MCF 10A (cell line): ENCODE data around the gene THY1. TPM values are rescaled to one million over a fixed set of nuclear protein-coding genes. Genes with fewer than 3 reads are reported as not detected.

Source experiments
- BruUV-seq: library from RNA; stranded (reverse); fragments of 400-500 nt; replicated peaks from 2 replicates; lab custom pipeline; 2021; lab: Mats Ljungman, UMichigan
- CTCF ChIA-PET: fragments of 300-600 bp; sonication (Branson Sonifier 250); formaldehyde crosslinking; extraction: SDS; loops from one replicate; lab custom pipeline; 2021; ENCODE audit warnings: antibody characterized with exemption, inconsistent platforms; lab: Yijun Ruan, JAX
- POLR2A ChIA-PET: fragments of 300-600, 350-650 bp; sonication (Branson Sonifier 250); formaldehyde crosslinking; extraction: SDS; loops from one replicate; lab custom pipeline; 2020; ENCODE audit warnings: antibody characterized with exemption, inconsistent platforms; lab: Yijun Ruan, JAX
- DNase-seq: peaks from one replicate; pipeline ENCODE4 v3.0.0-alpha.2; 2018; ENCODE audit not compliant: unreplicated experiment
- H3K27ac Mint-ChIP-seq: one replicate; pipeline ENCODE4 v1.8.0; 2022; ENCODE audit warnings: mild to moderate bottlenecking, low read depth, mixed read lengths; ENCODE audit not compliant: unreplicated experiment
- H3K27me3 Mint-ChIP-seq: one replicate; pipeline ENCODE4 v1.8.0; 2022; ENCODE audit warnings: mixed read lengths; ENCODE audit not compliant: insufficient read depth, unreplicated experiment
- H3K36me3 Mint-ChIP-seq: one replicate; pipeline ENCODE4 v1.8.0; 2022; ENCODE audit warnings: mild to moderate bottlenecking, moderate library complexity, mixed read lengths; ENCODE audit not compliant: insufficient read depth, unreplicated experiment
- H3K4me1 Mint-ChIP-seq: one replicate; pipeline ENCODE4 v1.8.0; 2022; ENCODE audit warnings: mixed read lengths; ENCODE audit not compliant: insufficient read depth, unreplicated experiment
- H3K4me3 Mint-ChIP-seq: one replicate; pipeline ENCODE4 v1.8.0; 2022; ENCODE audit warnings: mild to moderate bottlenecking, moderate library complexity, mixed read lengths; ENCODE audit not compliant: unreplicated experiment
- H3K9me3 Mint-ChIP-seq: one replicate; pipeline ENCODE4 v1.8.0; 2022; ENCODE audit warnings: mixed read lengths; ENCODE audit not compliant: unreplicated experiment
- intact Hi-C: fragments of 100-400 bp; cut with micrococcal nuclease; formaldehyde crosslinking; loops from 2 replicates; pipeline ENCODE4 v1.14.1; 2022
- total RNA-seq: library from RNA; stranded (reverse); gene quantifications from 2 replicates; pipeline ENCODE4 v1.2.3, GENCODE V29; 2022
- TF ChIP-seq, protein P1 (sequence below): fragments of 200-600 bp; IDR thresholded peaks from one replicate; pipeline ENCODE4 v1.8.0; 2022; ENCODE audit warnings: antibody characterized with exemption, mild to moderate bottlenecking; ENCODE audit not compliant: unreplicated experiment

The THY1 gene
- total RNA-seq, 1 experiment from 2014 or later, result not detected

- Mint-ChIP-seq H3K9me3 (peaks cover 7% of the 10 kb centered on the region), H3K27ac (peak overlapping the region; percentile 93), H3K36me3 (no peaks in the 10 kb centered on the region), H3K27me3 (peaks cover 12% of the 10 kb centered on the region), H3K4me3 (no peak overlapping the region), H3K4me1 (peaks cover 23% of the 10 kb centered on the region)
- ChIA-PET POLR2A (no interaction called here), CTCF (interaction anchor here (0.6 to 0.7 kb wide), 2 partner anchors 37 to 54 kb away, joined by 3 read pairs; no protein-coding TSS in a partner anchor)
- TF ChIP-seq, protein P1, sequence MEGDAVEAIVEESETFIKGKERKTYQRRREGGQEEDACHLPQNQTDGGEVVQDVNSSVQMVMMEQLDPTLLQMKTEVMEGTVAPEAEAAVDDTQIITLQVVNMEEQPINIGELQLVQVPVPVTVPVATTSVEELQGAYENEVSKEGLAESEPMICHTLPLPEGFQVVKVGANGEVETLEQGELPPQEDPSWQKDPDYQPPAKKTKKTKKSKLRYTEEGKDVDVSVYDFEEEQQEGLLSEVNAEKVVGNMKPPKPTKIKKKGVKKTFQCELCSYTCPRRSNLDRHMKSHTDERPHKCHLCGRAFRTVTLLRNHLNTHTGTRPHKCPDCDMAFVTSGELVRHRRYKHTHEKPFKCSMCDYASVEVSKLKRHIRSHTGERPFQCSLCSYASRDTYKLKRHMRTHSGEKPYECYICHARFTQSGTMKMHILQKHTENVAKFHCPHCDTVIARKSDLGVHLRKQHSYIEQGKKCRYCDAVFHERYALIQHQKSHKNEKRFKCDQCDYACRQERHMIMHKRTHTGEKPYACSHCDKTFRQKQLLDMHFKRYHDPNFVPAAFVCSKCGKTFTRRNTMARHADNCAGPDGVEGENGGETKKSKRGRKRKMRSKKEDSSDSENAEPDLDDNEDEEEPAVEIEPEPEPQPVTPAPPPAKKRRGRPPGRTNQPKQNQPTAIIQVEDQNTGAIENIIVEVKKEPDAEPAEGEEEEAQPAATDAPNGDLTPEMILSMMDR, result no peak
- intact Hi-C loops, result no loop called here
- DNase-seq, result no peak
- no TSS peak for BruUV-seq
Measured at GRCh38 chr11:119418759-119419158, 4.2 kb downstream of the THY1 start.

- intact Hi-C loops, result loop anchor here (2.0 kb wide), 1 partner anchor 53 kb away; no protein-coding TSS in a partner anchor
- Mint-ChIP-seq H3K4me3 (peak overlapping the region; percentile 66), H3K27me3 (peaks cover 12% of the 10 kb centered on the region), H3K27ac (peak overlapping the region; percentile 93), H3K9me3 (peaks cover 7% of the 10 kb centered on the region), H3K36me3 (no peaks in the 10 kb centered on the region), H3K4me1 (peaks cover 23% of the 10 kb centered on the region)
- ChIA-PET POLR2A (interaction anchor here (0.7 to 2.6 kb wide), 8 partner anchors 9 to 57 kb away, joined by 3 to 12 read pairs (median 4); partner anchors contain the start of gene USP2), CTCF (interaction anchor here (0.5 to 1.1 kb wide), 6 partner anchors 10 to 817 kb away, joined by 3 to 4 read pairs (median 3); no protein-coding TSS in a partner anchor)
- BruUV-seq, result no TSS peak
- DNase-seq, result peak; percentile 87
- TF ChIP-seq, protein P1, result no peak
Measured at GRCh38 chr11:119417726-119418540, 5.0 kb downstream of the THY1 start.

DNA sequence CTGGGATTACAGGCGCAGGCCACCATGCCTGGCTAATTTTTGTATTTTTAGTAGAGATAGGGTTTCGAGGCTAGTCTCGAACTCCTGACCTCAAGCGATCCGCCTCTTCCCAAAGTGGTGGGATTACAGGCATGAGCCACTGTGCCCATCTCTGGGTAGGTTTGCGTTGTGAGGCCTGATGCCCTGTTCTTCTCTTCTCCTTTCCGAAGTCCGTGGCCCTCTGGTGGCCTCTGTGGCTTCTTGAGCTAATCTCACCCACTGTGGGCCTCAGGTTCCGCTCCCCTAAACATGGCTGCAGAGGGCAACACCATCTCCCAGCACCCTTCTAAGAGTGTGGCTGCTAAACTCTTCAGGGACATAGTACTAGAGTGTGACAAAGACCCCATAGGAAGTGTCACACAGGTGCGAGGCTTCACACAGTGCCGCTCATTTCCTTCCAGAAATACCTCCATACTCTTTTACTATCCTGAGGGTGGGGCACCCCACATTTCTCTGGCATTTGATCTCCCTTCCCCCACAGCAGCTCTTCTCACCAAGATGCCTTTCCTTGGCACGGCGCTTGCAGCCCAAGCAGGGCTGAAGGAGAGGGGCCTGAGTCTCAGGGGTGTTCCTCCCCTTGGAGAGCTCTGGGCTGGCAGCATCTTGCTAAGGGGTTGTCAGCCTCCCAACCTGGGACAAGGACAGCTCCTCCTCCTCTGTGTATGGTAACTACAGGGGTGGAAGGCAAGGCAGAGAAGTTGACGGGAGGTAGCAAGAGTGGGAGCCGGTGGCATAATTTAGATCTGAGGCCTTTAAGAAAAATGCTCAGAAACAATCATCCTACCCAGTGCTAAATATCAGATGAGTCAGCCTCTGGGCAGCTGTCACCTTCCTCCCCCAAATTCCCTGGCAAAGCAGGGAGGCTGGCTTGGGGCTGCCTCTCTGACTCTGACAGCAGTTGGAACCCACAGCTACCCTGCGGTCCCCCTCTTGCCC is 6.1 kb downstream of the THY1 start:
- CTCF ChIA-PET, result interaction anchor here (0.6 to 2.3 kb wide), 6 partner anchors 11 to 61 kb away, joined by 3 to 12 read pairs (median 3); no protein-coding TSS in a partner anchor
- H3K36me3 Mint-ChIP-seq, result no peaks in the 10 kb centered on the region
- POLR2A ChIA-PET, result interaction anchor here (0.6 to 2.6 kb wide), 8 partner anchors 9 to 58 kb away, joined by 3 to 12 read pairs (median 4); partner anchors contain the start of gene USP2
- H3K9me3 Mint-ChIP-seq, result peaks cover 14% of the 10 kb centered on the region
- peak overlapping the region; percentile 93 for H3K27ac Mint-ChIP-seq
- BruUV-seq, result no TSS peak
- intact Hi-C loops, result loop anchor here (2.0 kb wide), 1 partner anchor 54 kb away; no protein-coding TSS in a partner anchor
- H3K27me3 Mint-ChIP-seq, result peaks cover 4% of the 10 kb centered on the region
- TF ChIP-seq, protein P1, result no peak
- H3K4me1 Mint-ChIP-seq, result peaks cover 23% of the 10 kb centered on the region
- peak; percentile 67 for DNase-seq
- peak overlapping the region; percentile 66 for H3K4me3 Mint-ChIP-seq
